ENCODE data around the gene CHMP3. TPM values are rescaled to one million over a fixed set of nuclear protein-coding genes. Genes with fewer than 3 reads are reported as not detected.

The CHMP3 gene
- total RNA-seq, 1 experiment from 2014 or later: 63.4 TPM

DNA sequence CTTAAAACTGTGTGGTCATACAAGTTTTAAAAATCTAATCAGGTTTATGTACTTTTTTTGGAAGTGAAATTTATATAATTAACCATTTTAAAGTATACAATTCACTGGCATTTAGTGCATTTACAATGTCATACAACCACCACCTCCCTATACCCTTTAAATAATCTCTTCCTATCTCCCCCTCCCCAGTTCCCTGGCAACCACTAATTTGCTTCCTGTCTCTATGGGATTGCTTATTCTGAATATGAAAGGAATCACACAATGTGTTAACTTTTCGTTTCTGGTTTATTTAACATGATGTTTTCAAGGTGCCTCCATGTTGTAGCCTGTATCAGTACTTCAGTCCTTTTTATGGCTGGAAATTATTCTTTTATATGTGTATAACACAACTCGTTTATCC lies 19.4 kb downstream of the CHMP3 start:
- H3K27ac ChIP-seq (ENCODE audit: low read depth, low read length): no peak overlapping the region
- BruUV-seq (replicated peaks): no TSS peak
- H3K4me3 ChIP-seq (replicated peaks in 1 of 2; ENCODE audit: low read depth in 1 of 2, low read length in 2 of 2): no peak overlapping the region
- H3K4me2 ChIP-seq (ENCODE audit: low read length): no peak overlapping the region
- ChIA-PET POLR2A (no interaction called here), RAD21 (ENCODE audit: low non-redundant PET in 1 of 2, low total read pairs in 2 of 2, uncharacterized antibody in 2 of 2, unreplicated experiment in 2 of 2) (no interaction called here), CTCF (no interaction called here)
- no peak overlapping the region for H3K9ac ChIP-seq (ENCODE audit: low read length)
- H2AFZ ChIP-seq (ENCODE audit: low read depth, low read length, poor library complexity, severe bottlenecking): no peak overlapping the region
- no peaks in the 10 kb centered on the region for H3K9me2 ChIP-seq (ENCODE audit: insufficient read depth)
- no peaks in the 10 kb centered on the region for H4K20me1 ChIP-seq (ENCODE audit: insufficient read depth)
- no peaks in the 10 kb centered on the region for H3K36me3 ChIP-seq (ENCODE audit: control insufficient read depth in 1 of 2, insufficient read depth in 2 of 2, low read length in 2 of 2)
- intact Hi-C loops (cut with micrococcal nuclease): no loop called here
- peaks cover 8 to 12% of the 10 kb centered on the region in 2 experiments; a peak in 2 of 4 replicates for H3K9me3 ChIP-seq (ENCODE audit: control insufficient read depth in 1 of 2, insufficient read depth in 1 of 2, low read depth in 1 of 2, low read length in 2 of 2)
- DNase-seq (ENCODE audit: low read depth, low spot score) (no peak), ATAC-seq (no peak)
- no peaks in the 10 kb centered on the region for H3K79me2 ChIP-seq (ENCODE audit: insufficient read depth, low read length)
- H3K4me1 ChIP-seq (ENCODE audit: control insufficient read depth in 1 of 2, insufficient read depth in 2 of 2, low read length in 2 of 2): no peaks in the 10 kb centered on the region
- H3K27me3 ChIP-seq (ENCODE audit: insufficient read depth, low read length): no peaks in the 10 kb centered on the region
- TF ChIP-seq POLR2AphosphoS5 (IDR thresholded peaks at IDR 0.05; ENCODE audit: low read depth, low read length) (no peak), SP1 (IDR thresholded peaks at IDR 0.05; ENCODE audit: low read depth) (no peak), SIN3A (IDR thresholded peaks at IDR 0.05; ENCODE audit: low read depth) (no peak), SRF (IDR thresholded peaks at IDR 0.05; ENCODE audit: low read depth) (no peak), EZH2phosphoT487 (IDR thresholded peaks at IDR 0.05; ENCODE audit: borderline replicate concordance) (no peak), ZFX (IDR thresholded peaks at IDR 0.05) (no peak), RAD21 (IDR thresholded peaks at IDR 0.05; ENCODE audit: low read depth) (no peak), EGR1 (IDR thresholded peaks at IDR 0.05; ENCODE audit: low read depth) (no peak), POLR2A (IDR thresholded peaks at IDR 0.05; ENCODE audit: borderline replicate concordance, extremely low read depth, insufficient read depth, insufficient read length) (no peak), CEBPB (IDR thresholded peaks at IDR 0.05; ENCODE audit: low read depth) (no peak), EZH2 (IDR thresholded peaks at IDR 0.05) (no peak), ZNF274 (IDR thresholded peaks at IDR 0.05; ENCODE audit: low read depth, low read length) (no peak), FOSL1 (IDR thresholded peaks at IDR 0.05; ENCODE audit: low read depth) (no peak), YY1 (IDR thresholded peaks at IDR 0.05; ENCODE audit: extremely low read depth, insufficient replicate concordance, low read depth, low read length) (no peak)
- TF ChIP-seq, protein P1, sequence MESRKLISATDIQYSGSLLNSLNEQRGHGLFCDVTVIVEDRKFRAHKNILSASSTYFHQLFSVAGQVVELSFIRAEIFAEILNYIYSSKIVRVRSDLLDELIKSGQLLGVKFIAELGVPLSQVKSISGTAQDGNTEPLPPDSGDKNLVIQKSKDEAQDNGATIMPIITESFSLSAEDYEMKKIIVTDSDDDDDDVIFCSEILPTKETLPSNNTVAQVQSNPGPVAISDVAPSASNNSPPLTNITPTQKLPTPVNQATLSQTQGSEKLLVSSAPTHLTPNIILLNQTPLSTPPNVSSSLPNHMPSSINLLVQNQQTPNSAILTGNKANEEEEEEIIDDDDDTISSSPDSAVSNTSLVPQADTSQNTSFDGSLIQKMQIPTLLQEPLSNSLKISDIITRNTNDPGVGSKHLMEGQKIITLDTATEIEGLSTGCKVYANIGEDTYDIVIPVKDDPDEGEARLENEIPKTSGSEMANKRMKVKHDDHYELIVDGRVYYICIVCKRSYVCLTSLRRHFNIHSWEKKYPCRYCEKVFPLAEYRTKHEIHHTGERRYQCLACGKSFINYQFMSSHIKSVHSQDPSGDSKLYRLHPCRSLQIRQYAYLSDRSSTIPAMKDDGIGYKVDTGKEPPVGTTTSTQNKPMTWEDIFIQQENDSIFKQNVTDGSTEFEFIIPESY (IDR thresholded peaks at IDR 0.05; ENCODE audit: extremely low read depth, insufficient replicate concordance, low read length): no peak
- TF ChIP-seq, protein P2, sequence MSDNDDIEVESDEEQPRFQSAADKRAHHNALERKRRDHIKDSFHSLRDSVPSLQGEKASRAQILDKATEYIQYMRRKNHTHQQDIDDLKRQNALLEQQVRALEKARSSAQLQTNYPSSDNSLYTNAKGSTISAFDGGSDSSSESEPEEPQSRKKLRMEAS (IDR thresholded peaks at IDR 0.05): no peak

Measured in HCT116 (cell line).